Suprapubic skin (tissue), 4 donors: ENCODE results near the gene C19orf12. TPM values are rescaled to one million over a fixed set of nuclear protein-coding genes. Genes with fewer than 3 reads are reported as not detected.
A peak's percentile ranks its signal among the peaks of the same experiment; 100 is the strongest.

ENCODE experiments used
- DNase-seq, 2 donors: peaks; one replicate each; pipeline ENCODE4 v3.0.0-alpha.2; 2019; ENCODE audit warnings: low spot score in 2 of 2
- H3K27ac ChIP-seq: fragments of 200-600 bp; sonication (generic); one replicate; pipeline ENCODE4 v1.5.1; 2019
- H3K27me3 ChIP-seq: fragments of 200-600 bp; sonication (generic); one replicate; pipeline ENCODE4 v1.5.1; 2019
- H3K36me3 ChIP-seq: fragments of 200-600 bp; sonication (generic); one replicate; pipeline ENCODE4 v1.5.1; 2019
- H3K4me1 ChIP-seq: fragments of 200-600 bp; sonication (generic); one replicate; pipeline ENCODE4 v1.5.1; 2019
- H3K4me3 ChIP-seq: fragments of 200-600 bp; sonication (generic); one replicate; pipeline ENCODE4 v1.5.1; 2019; ENCODE audit warnings: mild to moderate bottlenecking
- H3K9me3 ChIP-seq: fragments of 200-600 bp; sonication (generic); one replicate; pipeline ENCODE4 v1.5.1; 2019
- CTCF ChIP-seq, 2 donors: fragments of 200-600 bp in 1 of 2; fragments of 450-650 bp in 1 of 2; sonication (generic) in 1 of 2; IDR thresholded peaks; one replicate each; pipeline ENCODE4 v1.5.1; 2016 to 2019; ENCODE audit warnings: antibody characterized with exemption in 2 of 2, mild to moderate bottlenecking in 1 of 2, moderate library complexity in 1 of 2
- EP300 ChIP-seq: sonication (generic); formaldehyde crosslinking; IDR thresholded peaks from one replicate; pipeline ENCODE4 v1.6.1; 2017; ENCODE audit warnings: antibody characterized with exemption
- POLR2A ChIP-seq, 2 donors: fragments of 450-650 bp; IDR thresholded peaks; one replicate each; pipeline ENCODE4 v1.6.1; 2017; ENCODE audit warnings: antibody characterized with exemption in 2 of 2, mild to moderate bottlenecking in 2 of 2, moderate library complexity in 2 of 2
- POLR2AphosphoS5 ChIP-seq, 3 donors: sonication (generic); formaldehyde crosslinking; IDR thresholded peaks; one replicate each; pipeline ENCODE4 v1.6.1; 2017; ENCODE audit warnings: antibody characterized with exemption in 3 of 3
- WGBS: methylation state at CpG from one replicate; pipeline ENCODE4 v1.1.5; 2018; 5-methylcytosine and 5-hydroxymethylcytosine counted together
- total RNA-seq, 4 donors: library from RNA; depleted of rRNA; stranded (reverse); fragments of >200 nt; gene quantifications; one replicate each; pipeline ENCODE4 v1.1.0, GENCODE V29; 2016

The C19orf12 gene
- total RNA-seq, 4 donors from 2014 or later: 19.6 to 35.8 (median 27.3) TPM

DNA sequence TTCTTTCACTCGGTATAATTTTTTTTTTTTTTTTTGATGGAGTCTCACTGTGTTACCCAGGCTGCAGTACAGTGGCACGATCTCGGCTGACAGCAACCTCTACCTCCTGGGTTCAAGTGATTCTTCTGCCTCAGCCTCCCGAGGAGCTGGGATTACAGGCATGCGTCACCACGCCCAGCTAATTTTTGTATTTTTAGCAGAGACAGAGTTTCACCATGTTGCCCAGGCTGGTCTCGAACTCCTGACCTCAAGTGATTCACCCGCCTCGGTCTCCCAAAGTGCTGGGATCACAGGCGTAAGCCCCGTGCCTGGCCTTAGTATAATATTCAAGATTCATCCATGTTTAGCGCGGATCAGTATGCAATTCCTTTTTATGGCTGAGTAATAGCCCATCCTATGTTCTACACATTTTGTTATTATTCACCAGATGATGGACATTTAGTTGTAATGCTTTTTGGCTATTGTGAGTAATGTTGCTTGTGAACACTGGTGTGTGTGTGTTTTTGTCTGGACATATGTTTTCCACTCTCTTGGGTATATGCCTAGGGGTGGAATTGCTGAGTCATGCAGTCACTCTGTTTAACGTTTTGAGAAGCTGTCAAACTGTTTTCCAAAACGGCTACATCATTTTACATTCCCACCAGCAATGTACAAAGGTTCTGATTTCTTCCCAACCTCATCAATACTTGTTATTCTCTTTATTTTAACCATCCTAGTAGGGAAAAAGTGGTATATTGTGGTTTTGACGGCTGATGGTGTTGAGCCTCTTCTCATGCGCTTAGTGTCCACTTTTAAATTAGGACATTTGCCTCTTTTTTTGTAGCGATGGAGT lies 26.9 kb downstream of the C19orf12 start:
- Histone ChIP-seq H3K9me3 (no peaks in the 10 kb centered on the region), H3K4me1 (peaks cover 18% of the 10 kb centered on the region), H3K36me3 (no peaks in the 10 kb centered on the region), H3K27me3 (no peaks in the 10 kb centered on the region), H3K27ac (no peak overlapping the region), H3K4me3 (no peak overlapping the region)
- DNase-seq: no peak
- 58% methylated on average over 18 of the region's 18 CpGs for WGBS
- TF ChIP-seq CTCF (IDR thresholded peaks at IDR 0.05) (no peak), POLR2A (IDR thresholded peaks at IDR 0.05) (no peak), POLR2AphosphoS5 (IDR thresholded peaks at IDR 0.05) (no peak), EP300 (no peak)

- peak overlapping the region; percentile 7 for H3K27ac ChIP-seq
- no peaks in the 10 kb centered on the region for H3K36me3 ChIP-seq
- peaks cover 22% of the 10 kb centered on the region for H3K4me1 ChIP-seq
- TF ChIP-seq CTCF (IDR thresholded peaks at IDR 0.05) (no peak), POLR2A (IDR thresholded peaks at IDR 0.05) (no peak), EP300 (no peak), POLR2AphosphoS5 (IDR thresholded peaks at IDR 0.05) (no peak)
- 45% methylated on average over 17 of the region's 17 CpGs for WGBS
- no peaks in the 10 kb centered on the region for H3K27me3 ChIP-seq
- no peak for DNase-seq
- H3K4me3 ChIP-seq: peak overlapping the region; percentile 4
- no peaks in the 10 kb centered on the region for H3K9me3 ChIP-seq
These were observed 27.7 kb downstream of the C19orf12 start for GRCh38 chr19:29687244-29687896.

- no peaks in the 10 kb centered on the region for H3K36me3 ChIP-seq
- no peak overlapping the region for H3K27ac ChIP-seq
- no peaks in the 10 kb centered on the region for H3K27me3 ChIP-seq
- H3K9me3 ChIP-seq: no peaks in the 10 kb centered on the region
- H3K4me3 ChIP-seq: no peak overlapping the region
- peaks cover 32% of the 10 kb centered on the region for H3K4me1 ChIP-seq
- no peak for DNase-seq
- TF ChIP-seq POLR2A (IDR thresholded peaks at IDR 0.05) (no peak), EP300 (no peak), CTCF (IDR thresholded peaks at IDR 0.05) (no peak), POLR2AphosphoS5 (IDR thresholded peaks at IDR 0.05) (no peak)
- WGBS: 90% methylated on average over 8 of the region's 8 CpGs
These were observed 28.7 kb downstream of the C19orf12 start for GRCh38 chr19:29686285-29686805.

- Histone ChIP-seq H3K27ac (no peak overlapping the region), H3K36me3 (no peaks in the 10 kb centered on the region), H3K9me3 (no peaks in the 10 kb centered on the region), H3K27me3 (no peaks in the 10 kb centered on the region), H3K4me3 (no peak overlapping the region), H3K4me1 (peaks cover 41% of the 10 kb centered on the region)
- WGBS: 61% methylated on average over 6 of the region's 7 CpGs
- TF ChIP-seq CTCF (IDR thresholded peaks at IDR 0.05): no peak
- TF ChIP-seq POLR2AphosphoS5 (IDR thresholded peaks at IDR 0.05): no peak
- TF ChIP-seq EP300: no peak
- no peak for TF ChIP-seq POLR2A (IDR thresholded peaks at IDR 0.05)
- DNase-seq: no peak
These were observed 29.7 kb downstream of the C19orf12 start for GRCh38 chr19:29685326-29685725.

GRCh38 chr19:29683009-29683408 lies 32.1 kb downstream of the C19orf12 start:
- no peak for TF ChIP-seq POLR2A (IDR thresholded peaks at IDR 0.05)
- no peak for TF ChIP-seq POLR2AphosphoS5 (IDR thresholded peaks at IDR 0.05)
- TF ChIP-seq EP300: no peak
- no peak for TF ChIP-seq CTCF (IDR thresholded peaks at IDR 0.05)
- Histone ChIP-seq H3K27ac (no peak overlapping the region), H3K4me3 (no peak overlapping the region), H3K36me3 (no peaks in the 10 kb centered on the region), H3K4me1 (peaks cover 63% of the 10 kb centered on the region), H3K9me3 (no peaks in the 10 kb centered on the region), H3K27me3 (no peaks in the 10 kb centered on the region)
- DNase-seq: no peak
- 82% methylated on average over 10 of the region's 10 CpGs for WGBS
